Suppressor macrophage treated with lipopolysaccharide for 1 hour (primary cell): Measurements from ENCODE around the gene ADPRS.

Source experiments
- DNase-seq, 3 donors: peaks; one replicate each; pipeline ENCODE4 v3.0.0-alpha.2; 2020 to 2022

ADPRS gene

DNA sequence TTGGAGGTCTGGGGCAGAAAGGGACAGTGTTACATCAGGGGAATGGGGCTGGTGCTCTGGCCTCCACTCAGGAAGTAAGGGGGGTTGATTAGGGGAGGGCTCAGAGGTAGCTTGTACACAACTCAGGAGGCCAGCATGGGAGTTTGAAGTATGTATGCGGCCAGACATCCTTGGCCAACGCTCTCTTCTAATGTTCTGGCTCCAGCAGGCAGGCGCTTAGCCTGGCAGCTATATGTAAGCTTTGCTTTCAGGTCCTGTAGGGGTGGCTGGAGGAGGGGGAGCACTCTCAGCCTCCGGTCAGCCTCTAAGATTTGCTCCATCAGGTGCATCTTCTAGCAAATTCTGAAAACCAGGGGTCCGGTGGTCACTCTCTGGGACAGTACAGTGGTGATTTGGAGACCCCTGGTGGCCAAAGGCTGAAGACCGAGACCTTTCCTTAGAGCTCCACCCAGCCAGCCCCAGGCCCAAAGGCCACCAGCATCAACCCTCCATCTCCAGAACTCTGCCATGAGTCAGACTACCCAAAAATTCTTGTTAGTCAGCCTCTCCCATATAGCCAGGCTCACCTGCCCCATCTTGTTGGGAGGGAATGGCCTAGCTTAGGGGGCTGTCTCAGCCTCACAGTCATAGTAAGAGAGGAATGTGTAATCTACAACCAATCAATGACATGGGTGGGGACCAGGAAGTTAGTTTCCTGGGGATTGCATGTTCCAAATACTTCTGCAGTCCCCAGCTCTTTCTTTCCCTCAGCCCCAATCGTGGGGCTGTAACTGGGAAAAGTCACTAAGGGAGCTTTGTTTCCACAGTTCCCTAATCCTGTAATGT is 46.0 kb downstream of the ADPRS start:
- DNase-seq: peak; percentile 64 to 82 (median 75)

DNA sequence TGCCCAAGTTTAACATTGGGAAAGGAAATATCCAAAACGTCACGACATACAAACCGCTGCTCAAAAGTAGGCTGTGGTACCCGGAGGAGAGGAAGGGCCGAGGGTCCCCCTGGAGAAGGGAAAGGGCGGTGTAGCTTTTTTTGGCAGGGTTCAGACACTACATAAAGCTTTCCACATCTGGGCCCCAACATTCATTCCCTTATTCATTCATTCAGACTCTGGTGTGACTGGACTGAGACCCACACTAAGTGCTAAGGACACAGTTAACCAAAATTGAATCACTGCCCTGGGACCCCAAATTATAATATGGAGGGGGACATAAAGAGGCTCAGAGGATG is 46.6 kb downstream of the ADPRS start:
- no peak for DNase-seq

DNA sequence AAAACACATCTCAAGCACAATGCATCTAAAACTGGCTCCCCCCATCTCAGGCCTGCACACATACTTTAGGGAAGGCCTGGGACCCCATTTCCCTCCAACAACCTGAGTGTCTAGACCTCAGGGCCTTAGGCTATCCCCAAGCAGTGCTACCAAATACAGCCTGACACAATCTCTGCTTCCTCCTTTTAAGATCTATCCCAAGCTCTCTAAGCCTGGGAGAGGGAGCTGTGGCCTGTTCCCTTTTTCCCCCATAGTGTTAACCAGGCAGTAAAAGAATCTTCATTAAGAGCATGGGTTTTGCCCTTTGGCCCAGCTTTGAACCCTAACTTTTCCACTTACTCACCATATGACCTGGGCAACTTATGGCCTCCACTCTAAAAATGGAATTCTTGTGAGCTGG is 47.1 kb downstream of the ADPRS start:
- DNase-seq: peak in 2 of 3 donors; percentile 35 to 36

DNA sequence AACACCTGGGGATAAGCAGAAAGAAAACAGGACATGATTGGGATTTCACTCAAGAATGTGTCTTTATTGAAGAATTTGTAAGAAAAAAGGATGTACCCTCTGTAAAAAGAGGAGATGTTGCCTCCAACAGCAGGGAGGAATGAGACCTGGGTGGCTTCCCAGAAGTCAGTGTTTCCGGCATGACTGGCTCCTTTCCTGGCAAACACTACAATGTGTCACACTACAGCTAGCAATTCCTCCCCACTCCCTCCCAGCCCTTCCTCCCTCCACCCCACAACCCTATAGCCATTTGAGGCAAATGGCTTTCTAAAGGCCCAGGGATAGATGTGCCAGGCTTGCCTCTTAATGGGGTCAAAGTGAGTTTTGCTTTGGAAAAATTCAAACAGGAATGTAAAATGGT is 47.8 kb downstream of the ADPRS start:
- DNase-seq: peak in 1 of 3 donors; percentile 33

DNA sequence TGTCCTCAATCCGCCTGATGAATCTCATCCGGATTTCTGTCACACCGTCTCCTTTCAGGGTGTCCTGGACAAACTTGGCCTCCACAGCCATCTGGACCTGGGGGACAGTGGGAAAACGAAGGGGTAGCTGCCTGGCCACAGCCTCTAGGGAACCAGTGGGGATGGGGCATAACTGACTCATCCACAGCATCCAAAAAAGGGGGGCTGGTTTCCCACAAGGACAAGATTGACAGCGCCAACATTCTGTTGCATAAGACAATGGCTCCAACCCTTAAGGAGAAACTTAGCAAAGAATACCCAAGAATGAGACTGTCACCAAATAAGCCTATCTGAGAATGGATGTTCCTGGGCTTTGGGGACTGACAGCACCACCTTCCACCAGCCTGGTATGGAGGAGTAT is 48.5 kb downstream of the ADPRS start:
- no peak for DNase-seq

DNA sequence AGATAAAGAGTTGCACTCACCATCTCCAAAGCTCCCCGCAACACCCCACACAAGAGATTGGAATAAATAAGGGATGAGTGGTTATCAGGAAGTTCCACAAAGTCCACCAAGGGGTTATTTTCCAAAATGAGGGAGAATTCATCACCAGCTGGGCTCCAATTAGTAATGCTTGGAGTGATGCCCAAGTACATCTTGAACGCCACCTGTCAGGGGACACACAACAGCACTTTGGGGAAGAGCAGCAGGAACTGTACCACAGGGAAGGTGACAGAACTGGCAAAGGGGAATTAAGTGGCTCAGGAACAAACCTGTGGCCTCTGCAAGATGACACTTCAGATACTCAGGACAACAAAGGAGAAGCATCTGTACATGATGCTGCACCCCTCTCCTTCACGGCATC is 49.1 kb downstream of the ADPRS start:
- no peak for DNase-seq

DNA sequence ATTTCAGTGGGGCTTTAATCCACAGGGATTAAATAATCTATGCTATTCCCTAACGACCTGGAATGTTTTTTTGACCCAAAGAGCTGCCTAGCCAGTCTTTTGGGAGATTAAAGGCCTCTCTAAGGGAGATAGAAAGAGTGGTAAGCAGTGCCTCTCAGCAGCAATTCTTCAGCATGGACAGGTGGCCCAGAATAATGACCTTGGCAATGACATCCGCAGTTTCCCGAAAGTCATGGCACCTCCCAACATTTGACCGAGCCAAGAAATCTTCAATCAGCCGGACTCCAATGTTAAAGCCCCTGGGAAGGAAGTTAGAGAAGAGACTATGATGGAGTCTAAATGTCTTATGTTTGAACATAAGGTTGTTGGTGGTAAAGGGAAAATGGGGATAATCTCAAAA is 50.8 kb downstream of the ADPRS start:
- no peak for DNase-seq

DNA sequence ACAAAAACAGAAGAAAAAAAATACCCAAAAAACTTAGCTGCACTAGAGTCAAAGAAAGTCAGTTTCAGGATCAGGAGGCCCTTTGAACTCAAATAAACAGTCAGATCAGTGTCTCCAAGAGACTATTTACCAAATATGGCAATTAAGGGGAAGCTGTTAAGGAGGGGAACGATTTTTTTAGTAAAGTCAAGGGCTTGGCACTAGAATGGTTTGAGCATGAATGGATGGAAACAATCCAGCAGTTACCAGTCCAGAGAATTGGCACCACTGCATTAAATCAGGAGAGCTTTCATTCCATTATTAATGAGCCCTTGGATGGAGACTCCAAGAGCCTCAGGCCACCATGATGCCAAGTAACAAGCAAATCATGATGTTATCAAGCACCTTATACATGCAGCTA is 53.4 kb downstream of the ADPRS start:
- peak in 1 of 3 donors; percentile 25 for DNase-seq

DNA sequence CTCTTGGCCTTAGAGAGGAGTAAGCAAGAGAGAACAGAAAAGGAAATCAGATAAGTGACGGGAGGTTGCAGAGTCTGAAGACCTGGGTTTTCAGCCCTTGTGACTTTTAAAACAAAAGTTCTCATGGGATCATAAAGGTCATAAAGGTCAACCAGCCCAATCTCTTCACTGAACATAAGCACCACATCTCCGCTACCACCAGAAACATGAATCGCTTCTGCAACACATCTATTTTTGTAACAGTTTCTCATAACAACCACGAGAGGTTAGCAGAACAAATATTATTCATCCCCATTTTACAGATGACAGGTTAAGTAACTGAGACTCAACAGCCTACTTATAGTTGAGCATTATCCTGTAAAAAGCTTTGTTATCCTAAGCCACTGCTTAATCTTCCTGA is 54.7 kb downstream of the ADPRS start:
- no peak for DNase-seq
